HG03558 (cell line): ENCODE measurements around the gene UNCX.
"Not testable (repeated sequence)": the region's sequence is repeated elsewhere in the genome, so short reads cannot be mapped to it uniquely, and the experiment has no call there.

ENCODE experiments used
- ATAC-seq: cut with Tn5 transposase; IDR thresholded peaks from one replicate; pipeline ENCODE4 v1.9.1; 2021; ENCODE audit warnings: moderate number of reproducible peaks; ENCODE audit not compliant: unreplicated experiment; ENCODE audit errors: extremely low read depth

UNCX gene

DNA sequence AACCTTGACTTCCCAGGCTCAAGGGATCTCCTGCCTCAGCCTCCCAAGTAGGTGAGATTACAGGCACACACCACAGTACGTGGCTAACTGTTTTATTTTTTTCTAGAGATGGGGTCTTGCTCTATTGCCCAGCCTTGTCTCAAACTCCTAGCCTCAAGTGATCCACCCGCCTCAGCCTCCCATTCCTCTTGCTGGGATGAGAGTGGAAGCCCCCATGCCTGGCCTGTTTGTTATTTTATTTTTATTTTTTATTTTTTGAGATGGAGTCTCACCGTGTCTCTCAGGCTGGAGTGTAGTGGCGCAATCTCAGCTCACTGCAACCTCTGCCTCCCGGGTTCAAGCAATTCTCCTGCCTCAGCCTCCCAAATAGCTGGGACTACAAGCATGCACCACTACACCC, 20.6 kb upstream of the UNCX start:
- not testable (repeated sequence) for ATAC-seq

DNA sequence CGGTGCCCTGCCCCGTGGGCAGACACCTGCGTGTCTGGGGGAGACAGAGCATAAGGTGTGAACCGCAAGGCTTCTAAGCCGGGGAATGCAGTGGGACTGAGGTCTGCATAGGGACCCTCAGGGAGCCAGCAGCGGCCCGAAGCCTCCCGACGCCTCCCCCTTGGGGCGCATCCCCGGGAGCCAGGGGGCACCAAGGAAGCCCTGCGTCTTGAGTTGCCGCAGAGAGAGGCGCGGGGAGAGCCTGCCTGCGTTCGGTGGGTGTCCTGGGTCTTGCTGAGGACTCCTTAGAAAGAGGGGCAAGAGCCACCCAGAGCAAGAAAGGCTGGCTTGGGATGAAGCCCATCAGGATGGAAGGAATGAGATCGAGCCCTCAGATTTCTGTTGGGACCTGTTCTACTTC, 18.2 kb upstream of the UNCX start:
- ATAC-seq: no peak

DNA sequence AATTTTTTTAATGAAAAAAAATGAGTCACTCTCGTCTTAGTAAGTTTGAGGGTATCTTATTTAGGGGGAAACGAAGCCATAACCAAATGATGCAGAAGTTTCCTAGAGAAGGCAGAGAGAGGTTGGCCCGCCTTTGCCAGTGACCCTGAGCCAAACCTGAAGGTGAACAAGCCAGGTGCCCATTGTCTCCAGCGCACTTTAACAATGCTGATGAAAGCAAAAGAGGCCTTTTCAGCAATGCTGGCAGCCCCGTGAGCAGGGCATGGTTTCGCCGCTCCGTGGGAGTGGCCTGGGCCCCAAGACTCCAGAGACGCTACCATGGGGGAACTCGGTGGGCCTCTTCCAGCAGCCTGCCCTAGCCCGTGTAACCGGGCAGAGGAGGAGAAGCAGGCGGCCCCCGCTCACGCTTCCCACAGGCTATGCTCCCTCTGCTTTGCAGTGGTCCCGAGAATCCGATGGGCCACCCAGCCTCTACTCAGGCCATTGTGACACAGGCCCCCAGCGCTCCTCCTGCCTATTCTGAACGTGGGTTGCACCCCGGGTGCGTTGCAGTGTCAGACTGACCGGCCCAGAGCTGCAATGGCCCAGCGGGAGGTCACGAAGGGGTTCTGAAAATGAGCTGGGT, 14.0 kb upstream of the UNCX start:
- no peak for ATAC-seq

DNA sequence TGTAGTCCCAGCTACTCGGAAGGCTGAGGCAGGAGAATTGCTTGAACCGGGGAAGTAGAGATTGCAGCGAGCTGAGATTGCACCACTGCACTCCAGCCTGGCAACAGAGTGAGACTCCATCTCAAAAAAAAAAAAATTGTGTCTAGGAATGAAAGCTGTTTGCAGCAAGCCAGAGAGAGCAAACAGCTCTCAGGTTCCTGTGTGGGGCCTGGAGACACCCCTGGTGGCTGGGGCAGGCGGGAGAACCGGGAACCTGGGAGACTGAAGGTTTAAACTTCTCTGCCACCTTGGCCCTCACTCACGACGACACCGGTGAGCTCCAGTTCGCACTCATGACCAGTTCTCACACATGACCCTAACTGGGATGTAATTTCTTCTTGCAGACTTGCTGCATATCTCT, 13.2 kb upstream of the UNCX start:
- no peak for ATAC-seq

DNA sequence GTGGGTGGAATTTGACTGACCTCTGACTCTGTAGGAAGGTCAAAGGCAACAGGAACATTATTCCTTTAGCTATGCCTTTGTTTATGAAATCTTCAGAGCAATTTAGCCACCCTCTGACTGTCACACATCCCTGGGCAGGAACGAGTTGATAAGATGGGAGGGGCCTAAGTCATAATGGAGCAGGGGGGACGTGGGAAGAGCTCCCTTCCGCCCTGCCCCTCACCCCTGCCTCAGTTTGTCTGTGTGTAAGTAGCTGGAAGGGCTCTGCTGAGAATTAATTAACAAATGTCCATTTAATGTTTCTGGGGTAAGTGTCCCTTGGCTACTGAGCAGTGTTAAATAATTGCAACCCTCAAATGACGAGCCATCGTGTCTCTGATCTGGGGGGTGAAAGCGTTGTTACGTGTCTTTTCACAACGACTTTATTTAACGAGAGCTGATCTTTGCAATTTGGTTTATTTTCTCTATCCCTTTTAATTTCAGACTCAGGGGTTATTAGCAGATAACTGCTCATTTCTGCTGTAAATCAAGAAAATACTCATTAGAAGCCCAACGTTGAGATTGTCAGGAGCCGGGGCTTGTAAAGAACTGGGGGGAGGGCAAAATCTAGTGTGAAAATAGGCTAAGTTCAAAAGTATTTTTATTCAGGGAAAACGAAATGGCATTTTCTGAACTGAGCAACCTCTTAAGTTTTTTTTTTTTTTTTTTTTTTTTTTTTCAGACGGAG, 12.5 kb upstream of the UNCX start:
- ATAC-seq: no peak

DNA sequence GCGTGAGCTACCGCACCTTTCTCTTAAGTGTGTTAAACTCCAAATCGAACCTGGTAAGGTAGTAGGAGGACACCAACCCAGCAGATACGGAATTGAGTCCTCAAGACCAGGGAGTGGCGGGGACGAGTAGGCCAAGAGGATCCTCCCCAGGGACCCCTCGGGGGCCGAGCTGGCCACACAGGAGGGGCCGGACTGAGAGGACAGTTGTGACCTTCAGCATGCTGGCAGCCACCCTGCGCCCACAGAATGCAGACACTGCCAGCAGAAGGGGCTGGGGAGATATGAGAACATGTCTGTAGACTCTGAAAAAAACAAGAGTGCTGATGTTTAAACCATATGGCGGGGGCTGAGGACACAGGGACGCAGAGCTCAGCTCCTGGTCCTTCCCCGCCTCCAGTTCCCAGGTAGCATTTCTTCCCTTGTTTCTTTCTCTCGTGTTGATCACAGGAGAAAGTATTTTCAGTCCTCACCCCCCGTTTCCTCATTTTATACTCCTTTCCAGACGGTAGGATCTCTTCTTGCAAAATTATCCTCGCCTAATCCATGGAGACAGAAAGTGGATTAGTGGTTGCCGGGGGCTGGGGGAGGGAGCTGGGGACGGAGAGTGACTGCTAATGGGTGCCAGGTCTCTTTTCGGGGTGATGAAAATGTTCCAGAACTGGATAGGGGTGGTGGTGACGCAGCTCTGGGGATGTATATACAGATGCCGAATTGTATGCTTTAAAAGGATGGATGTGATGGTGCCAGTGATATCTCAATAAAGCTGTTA, 11.5 kb upstream of the UNCX start:
- no peak for ATAC-seq

DNA sequence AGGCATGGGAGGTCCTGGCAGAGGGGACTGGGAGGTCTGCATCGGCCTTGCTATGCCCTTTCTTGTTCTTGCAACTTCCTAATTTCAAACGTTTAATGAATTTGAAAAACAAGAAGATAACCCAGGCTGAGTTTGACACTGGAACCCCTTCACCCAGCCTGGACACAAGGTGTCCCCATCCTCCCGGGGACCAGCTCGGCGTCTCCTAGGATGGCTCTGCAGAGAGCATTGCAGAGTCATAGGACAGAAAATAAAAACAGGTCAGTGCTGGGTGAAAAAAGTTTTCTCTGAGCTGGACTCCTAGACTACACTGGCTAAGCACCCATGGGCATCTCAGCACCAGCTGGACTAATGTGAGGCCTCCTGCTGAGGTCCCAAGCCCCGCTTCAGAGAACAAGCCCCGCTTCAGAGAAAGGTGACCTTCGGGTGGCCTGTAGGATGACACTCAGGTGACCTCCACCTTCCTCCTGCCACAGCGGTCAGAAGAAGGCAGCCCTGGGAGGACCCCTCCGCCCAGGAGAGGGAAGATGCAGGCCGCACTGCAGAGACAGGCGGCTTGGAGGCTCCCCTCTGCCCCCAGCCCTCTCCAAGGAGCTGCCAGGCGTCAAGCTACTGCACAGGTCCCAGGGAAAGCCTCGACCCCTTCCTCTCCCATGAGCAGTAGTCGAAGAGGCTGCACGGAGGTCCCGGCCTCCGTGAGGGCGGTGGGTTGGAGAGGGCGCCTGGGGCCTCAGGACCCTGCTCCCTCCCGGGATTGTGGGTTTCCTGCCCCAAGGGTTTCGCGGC, 9.3 kb upstream of the UNCX start:
- no peak for ATAC-seq

DNA sequence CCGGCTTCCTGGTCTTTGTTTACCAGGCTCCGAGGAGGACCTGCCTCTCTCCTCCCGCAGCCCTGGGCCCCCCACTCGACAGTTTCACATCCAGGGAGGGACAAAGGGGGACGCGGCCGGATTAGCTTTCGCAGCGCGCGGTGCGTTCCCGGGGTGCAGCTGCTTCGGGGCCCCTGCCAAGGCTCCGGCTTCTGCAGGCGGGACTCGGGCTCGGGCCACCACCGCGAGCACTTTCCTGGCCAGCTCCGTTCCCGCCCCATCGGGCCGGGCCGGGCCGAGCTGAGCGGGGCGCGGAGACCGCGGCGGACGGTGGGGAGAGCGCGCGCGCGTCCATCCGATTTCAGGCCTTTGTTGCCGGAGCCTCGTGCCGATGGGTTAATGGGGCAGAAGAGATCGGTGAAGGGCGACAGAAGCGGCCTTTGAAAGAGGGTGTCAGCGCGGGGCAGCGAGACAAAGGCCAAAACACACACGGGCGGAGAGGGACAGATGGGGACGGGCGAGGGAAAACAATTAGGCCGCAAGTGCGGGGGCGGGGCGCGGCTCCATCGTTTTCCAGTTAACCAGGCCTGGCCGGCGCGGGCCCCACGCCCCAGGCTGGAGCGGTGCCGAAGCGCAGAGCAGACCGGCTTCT, 8.5 kb upstream of the UNCX start:
- ATAC-seq: no peak

DNA sequence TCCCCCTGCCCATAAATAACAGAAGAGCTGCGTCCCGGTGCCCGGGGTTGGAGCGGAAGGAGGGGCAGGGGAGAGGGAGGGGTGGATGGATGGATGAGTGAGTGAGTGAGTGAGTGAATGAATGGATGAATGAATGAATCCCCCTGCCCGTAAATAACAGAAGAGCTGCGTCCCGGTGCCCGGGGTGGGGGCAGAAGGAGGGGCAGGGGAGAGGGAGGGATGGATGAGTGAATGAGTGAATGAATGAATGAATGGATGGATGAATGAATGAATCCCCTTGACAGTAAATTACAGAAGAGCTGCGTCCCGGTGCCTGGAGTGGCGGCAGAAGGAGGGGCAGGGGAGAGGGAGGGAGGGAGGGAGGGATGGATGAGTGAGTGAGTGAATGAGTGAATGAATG, 7.6 kb upstream of the UNCX start:
- ATAC-seq: no peak

DNA sequence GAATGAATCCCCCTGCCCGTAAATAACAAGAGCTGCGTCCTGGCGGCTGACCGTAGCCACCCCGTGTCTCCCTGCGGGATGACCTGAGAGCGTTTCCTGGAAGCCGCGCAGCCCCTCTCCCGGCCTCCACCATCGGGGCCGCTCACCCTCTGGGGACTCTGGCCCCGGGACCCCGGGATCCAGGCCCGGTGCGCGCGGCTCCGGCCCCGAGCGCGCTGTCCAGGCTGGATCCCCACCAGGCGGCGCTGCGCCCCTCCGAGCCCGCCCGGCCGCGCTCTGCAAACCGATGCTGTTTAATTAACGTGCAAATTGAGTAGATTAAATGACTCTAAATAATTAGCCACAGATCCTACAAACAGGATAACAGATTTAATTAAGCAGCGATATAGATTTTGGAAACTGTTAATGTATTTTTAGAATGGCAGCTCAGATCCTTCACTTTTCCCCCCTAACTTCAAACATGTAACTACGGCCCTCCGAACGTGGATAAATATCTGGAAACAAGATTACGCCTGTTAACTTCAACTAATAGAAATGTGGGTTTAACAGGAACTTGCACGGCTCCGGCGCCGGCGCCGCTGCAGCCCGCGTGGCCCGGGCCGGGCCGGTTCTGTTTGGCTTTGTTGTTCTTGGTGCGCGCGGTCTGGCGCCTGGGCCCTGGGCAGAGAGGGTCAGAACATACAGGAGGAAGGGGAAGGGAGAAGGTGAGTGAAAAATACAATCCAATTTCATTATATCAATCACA, 7.1 kb upstream of the UNCX start:
- ATAC-seq: no peak

DNA sequence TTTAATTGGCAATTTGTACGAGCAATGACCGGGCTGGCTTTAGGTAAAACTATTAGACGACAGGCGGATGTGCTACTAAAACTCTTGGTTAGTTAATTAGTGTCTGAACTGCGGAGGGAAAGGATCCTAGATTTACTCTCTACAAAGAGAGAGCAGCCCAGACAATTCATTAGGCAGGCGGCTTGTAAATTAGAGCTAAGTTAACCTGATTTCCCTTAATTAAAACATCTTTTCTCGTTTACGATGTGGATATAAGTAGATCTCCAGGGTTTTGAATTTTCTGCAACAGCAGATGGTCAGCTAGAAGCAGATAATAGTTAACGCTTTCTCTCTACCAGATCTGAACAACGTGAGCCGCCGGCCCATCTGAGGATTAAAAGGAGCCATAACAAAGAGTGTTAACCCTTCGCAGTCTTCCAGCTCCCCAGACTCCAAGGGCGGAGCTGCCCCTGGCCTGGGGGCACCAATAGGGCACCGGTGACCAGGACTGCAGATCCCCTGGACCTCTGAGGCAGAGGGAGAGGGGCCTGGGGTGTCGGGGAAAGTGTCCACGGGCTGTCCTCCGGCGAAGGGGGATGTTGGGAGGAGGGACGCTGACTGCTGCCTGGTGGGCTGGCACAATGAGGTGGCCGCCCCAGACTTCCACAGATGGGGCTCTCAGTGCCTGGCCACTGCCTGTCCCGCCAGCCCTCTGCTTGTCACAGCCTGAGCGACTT, 6.3 kb upstream of the UNCX start:
- ATAC-seq: no peak

DNA sequence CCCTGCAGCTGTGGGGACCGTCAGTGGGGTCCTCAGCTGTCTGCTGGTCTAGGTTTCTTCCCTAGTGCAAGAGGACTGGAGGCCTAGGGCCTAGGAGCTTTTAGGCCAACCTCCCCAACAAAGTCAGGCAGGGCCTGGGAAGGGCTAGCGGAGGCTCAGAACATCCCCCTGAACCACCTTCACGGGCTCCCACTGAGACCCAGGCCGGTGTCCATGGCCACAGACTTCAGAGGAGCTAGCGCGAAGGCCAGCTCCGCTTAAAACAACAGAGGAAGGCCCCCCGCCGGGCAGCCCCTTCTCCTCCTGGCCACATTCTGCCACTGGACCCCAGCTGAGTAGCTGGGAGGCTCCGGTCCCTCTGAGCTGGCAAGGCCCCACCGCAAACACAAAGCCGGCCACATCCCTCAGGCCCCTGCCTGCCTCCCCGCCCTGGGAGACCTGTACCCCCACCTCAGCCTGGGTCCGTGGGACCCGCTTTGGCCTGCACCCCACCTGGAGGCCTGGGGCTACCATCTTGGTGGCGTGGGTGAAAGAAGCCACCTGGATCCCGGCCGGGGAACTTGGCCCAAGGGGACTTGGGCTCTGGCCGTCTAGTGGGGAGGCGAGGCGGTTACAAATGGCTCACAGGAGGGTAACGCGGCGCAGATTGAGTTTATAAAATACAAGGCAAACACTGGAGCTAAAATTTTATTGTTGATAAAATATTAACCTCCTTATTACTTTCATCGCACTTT, 5.4 kb upstream of the UNCX start:
- ATAC-seq: no peak

DNA sequence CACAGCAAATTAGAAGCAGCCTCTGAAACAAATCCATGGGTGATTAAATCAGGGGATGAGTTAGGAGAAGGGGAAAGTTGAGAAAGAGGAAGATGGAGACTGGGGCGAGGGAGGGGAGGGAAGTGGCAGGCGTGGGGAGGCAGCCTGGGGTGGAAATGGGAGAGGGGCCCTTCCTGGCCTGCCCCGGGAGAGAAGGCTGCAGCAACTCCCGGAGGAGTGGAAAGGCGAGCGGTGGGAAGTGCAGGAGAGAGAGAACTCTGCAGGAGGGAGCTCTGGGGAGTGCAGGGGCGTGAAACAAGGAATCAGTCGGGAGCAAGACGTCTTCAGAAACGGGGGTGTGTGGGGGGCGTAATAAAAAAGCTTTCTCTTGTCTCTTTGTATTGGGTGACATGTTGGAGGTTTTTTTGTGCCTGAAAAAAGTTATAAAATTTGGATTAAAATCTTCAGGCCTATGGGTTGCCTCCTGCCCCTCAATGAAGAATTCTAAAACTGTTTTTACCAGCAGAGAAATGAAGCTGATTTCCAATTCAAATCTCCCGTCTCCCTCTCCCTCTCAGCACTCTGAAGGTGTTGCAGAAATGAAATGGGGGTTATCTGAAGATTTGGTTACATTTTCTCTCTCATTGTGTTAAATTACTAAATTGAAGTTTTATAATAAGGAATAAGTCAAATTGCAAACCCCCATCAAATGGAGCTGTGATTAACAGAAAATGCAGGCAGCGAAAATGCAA, 4.7 kb upstream of the UNCX start:
- ATAC-seq: no peak

DNA sequence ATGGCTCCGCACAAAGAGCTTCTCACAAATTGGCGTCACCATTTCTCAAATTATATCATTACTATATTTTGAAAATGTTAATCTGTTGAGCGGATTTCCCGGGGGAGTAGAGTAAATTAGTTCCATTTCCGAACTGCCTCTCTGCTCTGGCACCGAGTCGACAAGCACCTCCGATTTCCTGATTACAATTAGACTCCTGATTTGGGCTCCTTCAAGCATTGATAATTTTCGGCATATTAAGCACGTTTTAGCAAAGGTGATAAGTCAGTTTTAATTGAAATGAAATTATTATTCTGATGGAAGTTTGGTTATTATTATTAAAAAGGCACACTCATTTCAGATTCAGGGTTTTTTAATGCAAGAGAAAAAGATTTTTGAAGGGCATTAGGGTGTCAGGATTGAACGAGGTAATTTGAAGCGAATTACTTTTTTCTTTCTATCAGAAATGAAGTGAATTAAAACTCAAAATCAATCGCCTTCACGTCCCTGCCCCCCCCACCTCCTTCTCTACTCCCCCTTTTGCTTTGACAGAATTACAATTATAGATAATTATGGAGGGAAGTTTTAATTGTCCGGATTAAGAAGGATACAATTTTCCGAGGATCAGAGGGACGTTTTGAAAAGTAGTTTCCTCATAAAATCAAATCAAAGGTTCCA, 4.0 kb upstream of the UNCX start:
- ATAC-seq: no peak

DNA sequence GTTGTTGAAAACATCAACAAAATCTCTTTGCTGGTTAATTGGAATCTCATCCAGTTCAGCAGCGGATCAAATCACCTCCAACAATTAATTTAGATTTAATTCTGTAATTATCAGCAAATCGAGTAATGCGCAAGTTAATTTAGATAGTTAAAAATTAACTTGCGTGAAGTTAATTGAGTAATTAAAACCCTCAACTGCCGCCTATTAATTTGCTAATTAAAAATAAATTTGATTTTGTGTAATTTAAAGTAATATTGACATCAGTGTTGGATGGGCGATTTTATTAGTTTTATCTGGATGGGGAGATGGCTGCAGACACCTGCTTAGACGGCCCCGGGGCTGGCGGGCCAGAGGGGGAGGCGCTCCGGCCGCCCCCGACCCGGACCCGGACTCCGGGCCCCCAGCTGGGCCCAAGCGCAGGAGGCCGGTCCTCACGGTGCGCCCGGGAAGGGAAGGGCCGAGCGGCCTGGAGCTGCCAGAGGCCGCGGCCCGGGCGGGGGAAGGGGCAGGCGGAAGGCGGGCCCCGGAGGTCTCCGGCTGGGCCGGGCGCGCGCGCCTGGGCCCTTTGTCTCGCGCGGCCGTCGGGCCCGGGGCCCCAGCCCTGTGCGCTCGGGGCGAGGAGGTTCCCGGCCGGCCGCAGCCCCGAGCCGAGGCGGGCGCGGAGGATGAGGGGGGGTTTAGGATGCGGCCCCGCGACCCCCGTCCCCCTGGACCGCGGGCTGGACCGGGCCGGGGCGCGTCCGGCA, 3.3 kb upstream of the UNCX start:
- ATAC-seq: no peak

DNA sequence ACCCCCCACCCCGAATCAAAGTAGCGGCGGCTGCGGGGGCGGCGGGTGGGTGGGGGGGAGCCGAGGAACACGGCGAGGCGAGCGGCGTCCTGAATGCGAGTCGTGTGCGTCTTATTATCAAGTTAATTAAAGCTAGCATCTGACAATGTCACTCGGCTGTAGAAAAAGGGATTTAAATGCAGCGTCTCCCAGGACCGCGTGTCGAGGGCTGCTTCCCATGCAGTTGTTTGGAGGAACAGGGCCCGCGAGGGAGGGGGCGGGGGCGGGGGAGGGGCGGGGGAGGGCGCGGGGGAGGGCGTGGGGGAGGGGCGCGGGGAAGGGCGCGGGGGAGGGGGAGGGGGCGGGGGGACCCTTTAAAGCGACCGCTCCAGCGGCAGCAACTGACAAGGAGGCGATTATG, 2.7 kb upstream of the UNCX start:
- ATAC-seq: no peak
